H9 (cell line): ENCODE data around the gene MFSD6. TPM values are rescaled to one million over a fixed set of nuclear protein-coding genes. Genes with fewer than 3 reads are reported as not detected.

Experiments used
- DNase-seq: peaks from one replicate; pipeline ENCODE4 v3.0.0-alpha.2; 2017
- H2AFZ ChIP-seq: one replicate; pipeline ENCODE4 v1.6.1; 2013; ENCODE audit warnings: mild to moderate bottlenecking, low read length, control low read depth, moderate library complexity
- H2AK5ac ChIP-seq: 2 replicates; pipeline ENCODE4 v1.6.1; 2013; ENCODE audit warnings: low read length, control low read depth, mixed read lengths; ENCODE audit not compliant: insufficient read length
- H2BK120ac ChIP-seq: one replicate; pipeline ENCODE4 v1.6.1; 2013; ENCODE audit warnings: low read depth, mild to moderate bottlenecking, low read length, control low read depth, inconsistent platforms; ENCODE audit not compliant: poor library complexity, severe bottlenecking
- H2BK12ac ChIP-seq: 2 replicates; pipeline ENCODE4 v1.6.1; 2013; ENCODE audit warnings: low read length, control low read depth, mixed read lengths, low read depth; ENCODE audit not compliant: insufficient read length
- H2BK15ac ChIP-seq: 2 replicates; pipeline ENCODE4 v1.6.1; 2013; ENCODE audit warnings: low read depth, low read length, control low read depth
- H2BK20ac ChIP-seq: one replicate; pipeline ENCODE4 v1.6.1; 2013; ENCODE audit warnings: low read depth, mild to moderate bottlenecking, low read length, control low read depth, inconsistent platforms; ENCODE audit not compliant: poor library complexity, severe bottlenecking
- H2BK5ac ChIP-seq: 2 replicates; pipeline ENCODE4 v1.6.1; 2013; ENCODE audit warnings: low read length, control low read depth, mixed read lengths; ENCODE audit not compliant: insufficient read length
- H3K14ac ChIP-seq: 2 replicates; pipeline ENCODE4 v1.6.1; 2013; ENCODE audit warnings: low read length, control low read depth; ENCODE audit not compliant: insufficient read depth
- H3K18ac ChIP-seq: 2 replicates; pipeline ENCODE4 v1.6.1; 2013; ENCODE audit warnings: low read depth, mild to moderate bottlenecking, mixed read lengths, low read length, control low read depth; ENCODE audit not compliant: insufficient read length
- H3K23ac ChIP-seq: 2 replicates; pipeline ENCODE4 v1.6.1; 2013; ENCODE audit warnings: low read length, control low read depth, mixed read lengths, low read depth; ENCODE audit not compliant: insufficient read length
- H3K23me2 ChIP-seq: 2 replicates; pipeline ENCODE4 v1.6.1; 2013; ENCODE audit warnings: low read depth, mild to moderate bottlenecking, mixed read lengths, low read length, control low read depth; ENCODE audit not compliant: insufficient read length, poor library complexity, severe bottlenecking
- H3K27ac ChIP-seq: 2 replicates; pipeline ENCODE4 v1.5.1; 2013; ENCODE audit warnings: low read length, control low read depth, mixed read lengths, low read depth; ENCODE audit not compliant: insufficient read length
- H3K27me3 ChIP-seq: 2 replicates; pipeline ENCODE4 v1.6.1; 2013; ENCODE audit warnings: low read length, control low read depth, inconsistent platforms; ENCODE audit not compliant: insufficient read depth
- H3K4ac ChIP-seq: 2 replicates; pipeline ENCODE4 v1.6.1; 2013; ENCODE audit warnings: low read depth, mild to moderate bottlenecking, control low read depth, inconsistent platforms, low read length, moderate library complexity
- H3K4me1 ChIP-seq: 2 replicates; pipeline ENCODE4 v1.6.1; 2013; ENCODE audit warnings: low read length, control low read depth, inconsistent platforms; ENCODE audit not compliant: insufficient read depth
- H3K4me2 ChIP-seq: 2 replicates; pipeline ENCODE4 v1.6.1; 2013; ENCODE audit warnings: low read length, control low read depth, mixed read lengths; ENCODE audit not compliant: insufficient read length, insufficient read depth
- H3K56ac ChIP-seq: 2 replicates; pipeline ENCODE4 v1.6.1; 2013; ENCODE audit warnings: low read depth, mild to moderate bottlenecking, mixed read lengths, low read length, control low read depth; ENCODE audit not compliant: insufficient read length
- H3K79me1 ChIP-seq: 2 replicates; pipeline ENCODE4 v1.6.1; 2013; ENCODE audit warnings: low read depth, mild to moderate bottlenecking, moderate library complexity, low read length, control low read depth, inconsistent platforms; ENCODE audit not compliant: insufficient read depth, poor library complexity, severe bottlenecking
- H3K79me2 ChIP-seq: 2 replicates; pipeline ENCODE4 v1.6.1; 2013; ENCODE audit warnings: low read length, control low read depth, inconsistent platforms; ENCODE audit not compliant: insufficient read depth
- H3K9ac ChIP-seq: 2 replicates; pipeline ENCODE4 v1.6.1; 2013; ENCODE audit warnings: low read length, control low read depth, mixed read lengths; ENCODE audit not compliant: insufficient read length; ENCODE audit errors: extremely low read depth
- H3K9me3 ChIP-seq: one replicate; pipeline ENCODE4 v1.6.1; 2013; ENCODE audit warnings: low read depth, low read length, inconsistent platforms; ENCODE audit not compliant: control insufficient read depth
- H3T11ph ChIP-seq: one replicate; pipeline ENCODE4 v1.6.1; 2013; ENCODE audit warnings: mild to moderate bottlenecking, low read length, control low read depth, inconsistent platforms
- H4K20me1 ChIP-seq: one replicate; pipeline ENCODE4 v1.6.1; 2013; ENCODE audit not compliant: control insufficient read depth, insufficient read length, insufficient read depth
- H4K5ac ChIP-seq: 2 replicates; pipeline ENCODE4 v1.6.1; 2013; ENCODE audit warnings: low read depth, mild to moderate bottlenecking, mixed read lengths, low read length, control low read depth; ENCODE audit not compliant: insufficient read length
- H4K8ac ChIP-seq: replicated peaks from 2 replicates; pipeline ENCODE4 v1.6.1; 2013; ENCODE audit warnings: low read length, control low read depth, mixed read lengths, low read depth; ENCODE audit not compliant: insufficient read length
- H4K91ac ChIP-seq: 2 replicates; pipeline ENCODE4 v1.6.1; 2013; ENCODE audit warnings: low read depth, mild to moderate bottlenecking, moderate library complexity, mixed read lengths, low read length, control low read depth; ENCODE audit not compliant: insufficient read length
- H3K27ac Mint-ChIP-seq, 3 experiments: 2 replicates in 2 of 3; 3 replicates in 1 of 3; pipeline ENCODE4 v1.8.0; 2020 to 2021; ENCODE audit warnings: mixed read lengths in 3 of 3, mild to moderate bottlenecking in 1 of 3, moderate library complexity in 1 of 3
- H3K27me3 Mint-ChIP-seq: 2 replicates; pipeline ENCODE4 v1.8.0; 2021; ENCODE audit warnings: low read depth, mild to moderate bottlenecking, moderate library complexity, mixed read lengths
- H3K36me3 Mint-ChIP-seq, 3 experiments: 2 replicates in 2 of 3; 3 replicates in 1 of 3; pipeline ENCODE4 v1.8.0; 2020 to 2021; ENCODE audit warnings: low read depth in 3 of 3, mixed read lengths in 3 of 3; ENCODE audit not compliant: insufficient read depth in 1 of 3
- H3K4me1 Mint-ChIP-seq, 2 experiments: 2 replicates each; pipeline ENCODE4 v1.8.0; 2020; ENCODE audit warnings: mixed read lengths in 2 of 2
- H3K4me3 Mint-ChIP-seq, 2 experiments: 2 replicates in 1 of 2; 3 replicates in 1 of 2; pipeline ENCODE4 v1.8.0; 2020 to 2021; ENCODE audit warnings: mild to moderate bottlenecking in 2 of 2, mixed read lengths in 2 of 2, moderate library complexity in 1 of 2
- H3K9me3 Mint-ChIP-seq, 2 experiments: 2 replicates in 1 of 2; 3 replicates in 1 of 2; pipeline ENCODE4 v1.8.0; 2020; ENCODE audit warnings: mild to moderate bottlenecking in 2 of 2, mixed read lengths in 2 of 2, moderate library complexity in 1 of 2
- WGBS: extraction: QIAGEN DNeasy Blood & Tissue Kit; methylation state at CpG from one replicate; pipeline ENCODE4 v1.1.7; 2013; ENCODE audit warnings: missing lambda C conversion rate, low lambda C conversion rate, mixed read lengths; ENCODE audit not compliant: insufficient read length; ENCODE audit errors: extremely low coverage; 5-methylcytosine and 5-hydroxymethylcytosine counted together
- total RNA-seq: library from RNA; stranded (reverse); gene quantifications from 2 replicates; pipeline ENCODE4 v1.2.1, GENCODE V29; 2021
- TF ChIP-seq, protein P1 (sequence below): fragments of 200-600 bp; sonication (generic); conservative IDR thresholded peaks from 3 replicates; pipeline ENCODE4 v1.8.0; 2021; ENCODE audit warnings: antibody characterized with exemption, mild to moderate bottlenecking

MFSD6 gene
- total RNA-seq, 1 experiment from 2014 or later = 4.0 TPM

DNA sequence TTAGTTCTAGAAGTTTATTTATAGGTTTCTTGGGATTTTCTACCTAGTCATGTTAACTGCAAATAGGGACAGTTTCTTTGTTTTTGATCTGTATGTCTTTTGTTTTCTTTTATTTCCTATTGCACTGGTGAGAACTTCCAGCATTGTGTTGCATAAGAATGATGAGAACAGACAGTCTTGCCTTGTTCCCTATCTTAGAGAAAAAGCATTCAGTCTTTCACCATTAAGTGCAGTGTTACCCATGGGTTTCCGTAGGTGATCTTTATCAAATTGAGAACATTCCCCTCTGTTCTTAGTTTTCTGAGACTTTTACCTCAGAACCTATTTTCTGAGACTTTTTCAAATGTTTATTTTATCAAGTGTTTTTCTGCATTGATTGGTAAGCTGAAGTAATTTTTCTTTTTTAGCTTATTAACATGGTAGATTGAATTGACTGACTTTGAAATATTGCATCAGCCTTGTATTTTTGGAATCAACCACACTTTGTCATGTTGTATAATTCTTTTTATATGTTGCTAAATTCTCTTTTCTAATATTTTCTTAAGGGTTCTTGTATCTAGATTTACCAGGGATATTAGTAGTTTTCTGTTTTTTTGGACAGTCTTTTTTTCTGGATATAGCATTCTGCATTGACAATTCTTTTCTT lies 17.2 kb downstream of the MFSD6 start:
- Histone ChIP-seq H2AK5ac (no peak overlapping the region), H2BK120ac (no peak overlapping the region), H3K79me2 (no peaks in the 10 kb centered on the region), H3K9me3 (no peaks in the 10 kb centered on the region), H3K27ac (no peak overlapping the region), H3K23ac (no peak overlapping the region), H3K27me3 (no peaks in the 10 kb centered on the region), H2BK5ac (no peak overlapping the region), H3K56ac (no peak overlapping the region), H4K91ac (no peak overlapping the region), H2AFZ (no peak overlapping the region), H2BK15ac (no peak overlapping the region), H4K20me1 (no peaks in the 10 kb centered on the region), H3K4me1 (no peaks in the 10 kb centered on the region), H3K18ac (no peak overlapping the region), H3K23me2 (no peaks in the 10 kb centered on the region), H3K9ac (no peak overlapping the region), H2BK20ac (no peak overlapping the region), H3T11ph (no peak overlapping the region), H4K5ac (no peak overlapping the region), H3K4me2 (no peak overlapping the region), H3K4ac (no peak overlapping the region), H3K79me1 (no peaks in the 10 kb centered on the region), H3K14ac (no peak overlapping the region), H2BK12ac (no peak overlapping the region), H4K8ac (no peak overlapping the region)
- no peak for DNase-seq
- TF ChIP-seq, protein P1, sequence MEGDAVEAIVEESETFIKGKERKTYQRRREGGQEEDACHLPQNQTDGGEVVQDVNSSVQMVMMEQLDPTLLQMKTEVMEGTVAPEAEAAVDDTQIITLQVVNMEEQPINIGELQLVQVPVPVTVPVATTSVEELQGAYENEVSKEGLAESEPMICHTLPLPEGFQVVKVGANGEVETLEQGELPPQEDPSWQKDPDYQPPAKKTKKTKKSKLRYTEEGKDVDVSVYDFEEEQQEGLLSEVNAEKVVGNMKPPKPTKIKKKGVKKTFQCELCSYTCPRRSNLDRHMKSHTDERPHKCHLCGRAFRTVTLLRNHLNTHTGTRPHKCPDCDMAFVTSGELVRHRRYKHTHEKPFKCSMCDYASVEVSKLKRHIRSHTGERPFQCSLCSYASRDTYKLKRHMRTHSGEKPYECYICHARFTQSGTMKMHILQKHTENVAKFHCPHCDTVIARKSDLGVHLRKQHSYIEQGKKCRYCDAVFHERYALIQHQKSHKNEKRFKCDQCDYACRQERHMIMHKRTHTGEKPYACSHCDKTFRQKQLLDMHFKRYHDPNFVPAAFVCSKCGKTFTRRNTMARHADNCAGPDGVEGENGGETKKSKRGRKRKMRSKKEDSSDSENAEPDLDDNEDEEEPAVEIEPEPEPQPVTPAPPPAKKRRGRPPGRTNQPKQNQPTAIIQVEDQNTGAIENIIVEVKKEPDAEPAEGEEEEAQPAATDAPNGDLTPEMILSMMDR = no peak
- Mint-ChIP-seq H3K4me3 (no peak overlapping the region), H3K36me3 (0 out of 7 replicates have a peak, but pooled peaks cover 0 to 1% (median 0%) of the 10 kb centered on the region in 3 experiments), H3K4me1 (no peaks in the 10 kb centered on the region; a peak in 1 of 4 replicates), H3K9me3 (peaks cover 0 to 9% of the 10 kb centered on the region in 2 experiments; a peak in 2 of 5 replicates), H3K27me3 (no peaks in the 10 kb centered on the region; the same call in 1 of the 2 replicates), H3K27ac (no peak overlapping the region)
- no CpG with 5 or more reads among the region's 1 CpG for WGBS
